ENCODE data around the gene PYGB.

- TF ChIP-seq PATZ1 (CRISPR knock-in tag; IDR thresholded peaks at IDR 0.05; ENCODE audit: borderline replicate concordance) (no peak), ZFP3 (CRISPR knock-in tag; IDR thresholded peaks at IDR 0.05) (no peak), ZNF8 (CRISPR knock-in tag; IDR thresholded peaks at IDR 0.05) (no peak), SNAI2 (CRISPR knock-in tag; IDR thresholded peaks at IDR 0.05) (no peak), CREB5 (CRISPR knock-in tag; IDR thresholded peaks at IDR 0.05; ENCODE audit: low read depth) (no peak), OSR1 (CRISPR knock-in tag; IDR thresholded peaks at IDR 0.05) (no peak), TCF4 (CRISPR knock-in tag; IDR thresholded peaks at IDR 0.05; ENCODE audit: borderline replicate concordance) (no peak)
Observed at GRCh38 chr20:25336561-25337422, 88.9 kb downstream of the PYGB start.
